HuH-7 (cell line): ENCODE data around the gene TEX38.
A peak's percentile ranks its signal among the peaks of the same experiment; 100 is the strongest.
"Not testable (repeated sequence)": the region's sequence is repeated elsewhere in the genome, so short reads cannot be mapped to it uniquely, and the experiment has no call there.

Source experiments
- DNase-seq: peaks from one replicate; pipeline ENCODE4 v3.0.0; 2011; ENCODE audit warnings: low spot score

TEX38 gene

DNA sequence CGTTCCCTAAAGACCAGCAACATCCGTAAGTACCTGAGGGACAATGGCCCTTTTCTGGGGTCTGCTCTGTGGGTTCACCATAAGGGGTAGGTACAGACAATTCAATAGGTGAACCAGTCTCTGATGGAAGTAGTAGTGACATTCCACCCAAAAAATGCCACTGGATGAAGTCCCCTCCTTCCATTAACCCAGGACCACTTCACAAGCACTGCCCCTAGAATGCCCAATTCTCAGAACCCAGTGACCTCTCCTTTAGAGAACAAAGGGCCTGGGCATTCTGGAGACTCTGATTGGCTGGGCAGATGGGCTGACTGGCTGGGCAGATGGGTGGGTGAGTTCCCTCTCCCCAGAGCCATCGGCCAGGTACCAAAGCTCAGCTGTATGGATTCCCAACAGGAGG, at the start of gene TEX38:
Gene TEX38, plus strand, starts transcription at position 301 of the 400 bp plus-strand sequence. Its CDS starts 81 bp downstream, at position 382.
- no peak for DNase-seq

DNA sequence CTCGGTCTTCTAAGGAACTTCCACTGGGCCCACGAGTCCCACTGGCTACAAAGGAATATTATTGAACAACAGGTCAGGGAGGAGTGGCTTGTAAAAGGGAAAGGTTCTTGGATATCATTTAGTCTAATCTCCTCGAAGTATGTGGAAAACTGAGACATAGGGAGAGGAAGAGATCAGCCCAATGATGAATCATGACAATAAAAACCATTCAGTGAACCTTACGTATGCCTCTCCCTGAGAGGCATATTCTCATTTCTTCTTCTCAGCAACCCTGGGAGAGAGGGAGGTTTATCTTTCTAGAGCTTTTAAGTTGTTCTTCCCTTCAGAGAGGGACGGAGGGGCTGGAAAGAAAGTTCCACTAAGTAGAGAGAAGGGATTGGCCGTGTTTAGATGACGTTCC, 49.7 kb upstream of the TEX38 start:
- no peak for DNase-seq

DNA sequence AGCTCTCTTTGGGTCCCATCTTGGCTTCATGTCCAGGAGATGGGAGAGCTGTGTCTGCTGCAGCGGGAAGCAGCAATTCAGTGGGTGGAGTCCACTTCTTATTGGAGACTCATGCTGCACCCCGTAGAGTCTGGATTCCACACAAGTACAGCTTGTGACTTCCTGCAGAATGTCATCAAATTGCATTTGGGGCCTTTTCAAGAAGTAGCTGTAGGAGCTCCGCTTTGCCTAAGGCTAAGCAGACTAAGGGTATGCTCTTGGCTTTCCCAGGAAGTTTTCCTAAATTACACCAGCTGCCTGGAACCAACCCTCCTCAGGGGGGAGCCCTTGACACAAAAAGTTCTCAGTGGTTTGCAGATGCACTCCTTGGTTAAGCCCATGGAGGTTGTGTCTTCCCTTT, 49.3 kb upstream of the TEX38 start:
- DNase-seq: peak; percentile 60

DNA sequence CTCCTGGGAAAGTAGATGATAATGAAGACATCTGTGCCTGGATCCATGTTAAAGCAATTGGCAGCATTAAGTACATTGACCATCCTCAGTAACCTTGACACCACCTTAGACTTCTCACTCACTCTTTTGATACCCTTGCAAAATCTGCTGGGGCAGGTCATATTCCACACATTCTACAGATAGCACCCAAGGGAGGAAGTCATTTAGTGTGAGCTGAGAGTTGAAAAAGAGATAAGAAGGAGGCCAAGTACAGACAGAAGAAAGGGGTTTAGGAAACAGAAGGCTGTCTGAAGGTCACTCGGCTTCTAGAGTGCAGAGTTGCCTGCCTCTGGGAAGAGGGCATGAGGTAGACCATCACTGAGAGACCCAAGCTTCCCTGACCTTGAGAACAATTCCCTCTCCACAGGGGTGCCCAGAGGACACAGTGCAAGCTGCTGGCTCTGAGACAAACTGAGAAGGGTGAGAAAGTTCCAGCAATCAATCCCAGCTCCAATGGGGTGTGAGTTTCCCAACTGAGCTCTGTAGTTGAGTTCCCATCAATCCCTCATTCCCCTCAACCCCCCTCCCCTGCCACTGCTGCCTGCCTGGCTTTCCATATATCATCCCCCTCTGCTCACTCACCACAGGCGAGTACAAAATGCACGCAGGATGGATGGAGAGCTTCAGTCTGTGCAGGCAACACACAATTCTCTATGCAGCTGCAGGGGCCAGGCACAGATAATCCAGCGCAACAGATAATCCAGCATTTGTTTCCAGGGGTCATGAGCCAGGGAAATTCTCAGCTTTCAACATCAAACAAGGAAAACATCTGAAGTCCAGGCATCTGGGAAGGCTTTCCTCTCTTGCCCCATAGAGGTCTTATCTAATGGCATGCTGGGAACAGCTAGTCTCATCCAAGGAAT, 47.7 kb upstream of the TEX38 start:
- no peak for DNase-seq

DNA sequence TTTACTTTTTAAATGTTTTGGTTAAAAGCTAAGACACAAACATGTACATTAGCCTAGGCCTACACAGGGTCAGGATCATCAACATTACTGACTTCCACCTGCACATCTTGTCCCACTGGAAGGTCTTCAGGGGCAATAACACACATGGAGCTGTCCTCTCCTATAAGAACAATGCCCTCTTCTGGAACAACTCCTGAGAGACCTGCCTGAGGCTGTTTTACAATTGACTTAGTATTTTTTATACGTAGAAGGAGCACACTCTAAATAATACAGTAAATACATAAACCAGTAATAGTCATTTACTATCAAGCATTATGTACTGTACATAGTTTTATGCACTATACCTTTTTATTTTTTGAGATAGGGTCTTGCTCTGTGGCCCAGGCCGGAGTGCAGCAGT, 40.9 kb upstream of the TEX38 start:
- DNase-seq: no peak

DNA sequence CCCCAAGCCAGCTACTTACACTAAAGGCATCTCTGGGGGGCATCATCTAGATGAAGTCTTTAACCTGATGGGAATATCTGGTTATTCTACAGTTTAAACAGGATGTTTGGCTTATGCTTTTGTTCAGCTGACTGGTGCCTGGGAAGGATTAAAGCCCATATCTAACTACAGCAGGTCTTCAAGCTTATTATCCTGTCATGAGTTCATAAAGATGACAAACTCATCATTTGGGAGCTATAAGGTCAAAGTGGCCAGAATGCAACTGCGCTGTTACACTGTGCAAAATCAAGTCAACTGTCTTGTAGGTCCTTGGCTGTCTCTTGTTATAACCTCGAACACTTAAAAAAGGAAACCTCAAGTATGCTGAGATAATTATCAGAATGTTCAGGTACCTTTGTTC, 36.4 kb upstream of the TEX38 start:
- DNase-seq: no peak

DNA sequence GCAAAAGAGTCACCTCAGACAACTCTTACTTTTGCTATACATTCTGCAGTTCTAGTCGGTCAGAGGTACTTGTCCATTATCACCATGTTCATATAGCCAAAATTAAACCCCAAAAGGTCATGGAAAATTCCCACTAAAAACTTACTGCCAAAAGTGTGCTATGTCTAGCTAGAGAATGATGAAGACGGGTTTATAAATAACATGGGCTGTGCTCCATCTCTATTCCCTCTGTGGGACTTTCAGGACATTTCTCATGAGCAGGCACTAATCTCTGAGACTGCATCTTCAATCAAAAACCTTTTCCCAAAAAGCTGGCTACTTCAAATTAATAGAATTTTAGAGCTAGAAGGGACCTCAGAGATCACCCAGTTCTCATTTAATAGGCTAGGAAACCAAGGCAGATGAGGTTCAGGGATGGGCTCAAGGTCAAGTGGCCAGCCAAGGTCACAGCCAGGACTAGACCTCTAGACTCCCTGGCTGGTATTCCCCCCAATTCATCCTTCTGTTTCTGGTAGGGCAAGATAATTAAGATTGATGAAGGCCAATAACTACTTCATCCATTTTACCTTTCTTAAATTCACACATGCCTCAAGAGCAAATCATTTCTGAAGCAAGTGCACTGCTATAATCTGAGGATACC, 34.1 kb upstream of the TEX38 start:
- DNase-seq: no peak

DNA sequence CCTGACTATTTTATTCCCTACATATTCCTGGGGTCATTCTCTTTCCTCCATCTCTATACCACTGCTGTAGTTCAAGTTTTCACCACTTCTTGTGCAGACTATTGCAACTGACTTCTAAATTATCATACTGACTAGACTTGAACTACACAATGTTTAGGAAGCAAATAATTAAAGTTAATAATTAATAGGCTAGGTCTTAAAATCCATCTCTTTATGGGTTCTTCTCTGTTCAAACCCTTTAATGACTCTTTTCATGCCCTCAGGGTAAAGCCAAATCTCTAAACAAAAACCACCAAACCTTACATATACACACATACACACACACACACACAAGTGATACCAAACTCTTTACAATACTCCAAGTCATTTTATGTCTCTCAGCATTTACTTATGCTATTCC, 32.7 kb upstream of the TEX38 start:
- no peak for DNase-seq

DNA sequence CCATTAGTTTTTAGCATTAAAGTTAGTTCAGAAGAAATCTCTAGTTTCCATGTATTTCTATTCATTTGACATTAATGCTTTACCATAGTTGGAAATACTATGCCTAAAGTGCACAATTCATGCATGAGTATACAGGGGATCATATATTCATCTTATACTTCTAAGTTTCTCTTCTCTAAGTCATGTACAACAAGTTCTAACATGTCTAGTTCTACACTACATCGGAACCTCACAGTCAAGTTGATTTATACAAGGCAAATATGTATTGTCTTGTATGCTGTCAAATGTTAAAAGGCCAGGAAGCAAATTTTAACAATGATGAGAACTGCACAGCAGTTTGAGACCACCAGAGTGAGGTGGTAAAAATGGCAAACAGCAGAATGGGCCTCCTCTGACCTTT, 32.1 kb upstream of the TEX38 start:
- no peak for DNase-seq

DNA sequence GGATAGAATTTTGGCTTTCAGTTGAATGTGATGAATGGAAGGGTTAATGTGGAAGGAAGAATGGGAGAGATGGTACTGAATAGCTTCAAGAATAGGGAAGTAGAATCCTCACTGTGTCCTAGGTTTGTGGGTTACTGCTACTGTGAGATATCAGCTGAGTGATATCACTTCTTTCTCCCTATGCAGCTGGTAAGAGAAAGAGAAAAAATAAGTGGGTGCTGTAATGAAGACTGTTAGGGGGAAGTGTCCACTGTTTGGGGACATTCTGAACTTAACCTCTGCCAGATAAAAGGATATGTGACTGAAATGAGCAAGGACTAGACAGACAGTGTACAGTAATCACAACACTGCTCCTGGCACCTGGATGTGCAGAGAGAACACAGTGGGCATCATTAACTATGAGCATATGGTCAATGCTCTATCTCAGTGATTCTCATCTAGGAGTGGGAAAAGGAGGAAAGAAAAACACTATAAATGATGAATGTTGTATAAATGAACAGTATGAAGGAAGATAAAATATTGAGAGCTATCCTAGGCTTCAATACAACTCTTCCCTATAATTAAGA, 29.5 kb upstream of the TEX38 start:
- DNase-seq: no peak

DNA sequence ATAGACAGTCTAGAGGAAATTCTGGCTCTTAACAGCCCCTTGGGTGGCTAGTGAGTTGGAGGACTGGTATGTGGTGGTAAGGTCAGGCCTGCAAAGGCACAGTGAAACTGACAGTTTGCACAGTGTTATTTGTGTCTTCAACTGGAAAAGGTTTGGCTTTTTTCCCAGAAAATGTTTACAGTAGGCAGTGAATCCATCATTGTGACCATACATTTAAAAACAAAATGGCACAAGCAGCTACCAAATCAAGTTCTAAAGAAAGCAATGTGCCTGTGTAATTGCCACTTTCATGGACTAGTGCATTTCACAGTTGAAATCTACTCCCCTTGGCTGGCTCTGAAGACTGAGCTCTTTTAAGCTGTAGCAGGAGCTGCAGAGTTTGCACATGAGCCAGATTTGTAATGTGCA, 28.3 kb upstream of the TEX38 start:
- no peak for DNase-seq

DNA sequence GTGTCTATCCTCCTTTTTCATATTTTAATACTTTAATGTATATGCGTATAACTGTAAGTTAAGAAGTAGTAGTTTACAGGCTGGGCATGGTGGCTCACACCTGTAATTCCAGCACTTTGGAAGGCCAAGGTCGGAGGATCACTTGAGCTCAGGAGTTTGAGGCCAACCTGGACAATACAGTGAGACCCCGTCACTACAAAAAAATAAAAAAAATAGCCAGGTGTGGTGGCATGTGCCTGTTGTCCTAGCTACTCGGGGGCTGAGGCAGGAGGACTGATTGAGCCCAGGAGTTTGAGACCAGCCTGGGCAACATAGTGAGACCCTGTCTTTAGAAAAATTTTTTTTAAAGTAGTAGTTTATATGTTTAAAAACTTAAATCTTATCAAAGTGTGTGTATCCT, 25.8 kb upstream of the TEX38 start:
- no peak for DNase-seq

DNA sequence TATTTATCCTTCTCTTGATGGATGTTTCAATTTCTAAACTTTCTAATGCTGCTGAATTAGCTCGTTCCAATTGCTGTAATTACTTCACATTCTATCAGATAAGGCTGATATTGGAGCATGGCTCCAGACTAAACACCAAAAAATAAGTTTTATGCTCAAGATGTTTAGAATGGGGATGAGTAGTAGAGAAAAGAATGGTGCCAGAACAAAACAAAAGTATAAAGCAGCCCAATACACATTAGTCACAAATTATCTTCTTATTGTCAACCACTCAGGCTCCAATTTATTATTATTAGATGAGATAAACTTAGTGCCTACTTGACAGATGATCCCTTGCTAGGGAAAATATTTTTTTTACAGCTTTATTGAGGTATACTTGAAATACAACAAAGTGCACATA, 25.3 kb upstream of the TEX38 start:
- no peak for DNase-seq

DNA sequence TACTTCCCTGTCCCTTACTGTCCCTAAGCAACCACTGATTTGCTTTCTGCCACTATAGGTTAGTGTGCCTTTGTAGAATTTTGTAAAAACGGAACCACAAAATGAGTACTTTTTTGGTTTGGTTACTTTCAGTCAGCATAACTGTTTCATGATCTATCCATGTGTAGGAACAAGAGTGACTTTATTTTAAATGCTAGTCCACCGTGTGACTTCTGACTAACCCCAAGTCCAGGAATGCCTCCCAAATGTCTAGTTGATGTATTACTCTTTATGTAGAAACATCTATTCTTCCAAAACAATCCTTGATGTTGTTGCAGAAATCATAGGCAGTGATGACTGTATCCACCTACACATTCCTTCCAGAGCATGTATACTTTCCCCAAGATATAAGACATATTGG, 24.8 kb upstream of the TEX38 start:
- DNase-seq: no peak

DNA sequence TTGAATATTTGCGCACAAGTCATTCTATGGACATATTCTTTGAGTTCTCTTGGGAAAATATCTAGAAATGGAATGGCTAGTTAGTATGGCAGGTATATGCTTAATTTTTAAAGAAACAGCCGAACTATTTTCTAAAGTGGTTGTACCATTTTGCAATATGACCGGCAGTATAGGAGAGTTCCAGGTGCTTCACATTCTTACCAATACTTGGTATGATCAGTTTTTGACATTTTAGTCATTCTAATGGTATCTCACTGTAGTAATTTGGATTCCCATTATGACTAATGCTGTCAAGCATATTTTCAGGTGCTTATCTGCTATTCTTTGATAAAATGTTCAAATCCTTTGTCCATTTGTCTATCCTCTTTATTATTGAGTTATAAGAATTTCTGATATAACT, 24.0 kb upstream of the TEX38 start:
- no peak for DNase-seq

DNA sequence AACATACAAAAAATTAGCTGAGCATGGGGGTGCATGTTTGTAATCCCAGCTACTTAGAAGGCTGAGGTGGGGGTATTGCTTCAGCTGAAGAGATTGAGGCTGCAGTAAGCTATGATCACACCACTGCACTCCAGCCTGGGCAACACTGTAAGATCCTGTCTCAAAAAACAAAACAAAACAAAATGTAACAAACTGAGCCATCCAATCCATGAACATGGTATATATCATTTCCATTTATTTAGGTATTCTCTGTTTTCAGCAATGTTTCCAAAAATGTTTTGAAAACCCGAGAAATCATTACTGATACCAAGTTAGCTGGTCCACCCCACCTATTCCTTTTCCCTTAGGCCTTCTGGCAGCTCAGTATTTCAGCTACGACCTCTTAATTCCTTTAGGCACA, 21.9 kb upstream of the TEX38 start:
- DNase-seq: no peak

DNA sequence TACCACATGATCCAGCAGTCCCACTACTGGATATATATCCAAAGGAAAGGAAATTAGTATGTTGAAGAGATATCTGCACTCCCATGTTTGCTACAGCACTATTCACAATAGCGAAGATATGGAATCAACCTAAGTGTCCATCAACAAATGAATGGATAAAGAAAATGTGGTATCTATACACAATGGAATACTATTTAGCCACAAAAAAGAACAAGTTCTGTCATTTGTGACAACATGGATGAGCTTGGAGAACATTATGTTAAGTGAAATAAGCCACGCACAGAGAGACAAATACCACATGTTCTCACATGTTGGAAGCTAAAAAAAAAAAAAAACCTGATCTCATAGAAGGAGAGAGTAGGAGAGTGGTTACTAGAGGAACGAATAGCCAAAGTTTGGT, 21.2 kb upstream of the TEX38 start:
- no peak for DNase-seq

DNA sequence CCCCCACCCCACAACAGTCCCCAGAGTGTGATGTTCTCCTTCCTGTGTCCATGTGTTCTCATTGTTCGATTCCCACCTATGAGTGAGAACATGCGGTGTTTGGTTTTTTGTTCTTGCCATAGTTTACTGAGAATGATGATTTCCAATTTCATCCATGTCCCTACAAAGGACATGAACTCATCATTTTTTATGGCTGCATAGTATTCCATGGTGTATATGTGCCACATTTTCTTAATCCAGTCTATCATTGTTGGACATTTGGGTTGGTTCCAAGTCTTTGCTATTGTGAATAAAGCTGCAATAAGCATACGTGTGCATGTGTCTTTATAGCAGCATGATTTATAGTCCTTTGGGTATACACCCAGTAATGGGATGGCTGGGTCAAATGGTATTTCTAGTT, 20.5 kb upstream of the TEX38 start:
- DNase-seq: not testable (repeated sequence)

DNA sequence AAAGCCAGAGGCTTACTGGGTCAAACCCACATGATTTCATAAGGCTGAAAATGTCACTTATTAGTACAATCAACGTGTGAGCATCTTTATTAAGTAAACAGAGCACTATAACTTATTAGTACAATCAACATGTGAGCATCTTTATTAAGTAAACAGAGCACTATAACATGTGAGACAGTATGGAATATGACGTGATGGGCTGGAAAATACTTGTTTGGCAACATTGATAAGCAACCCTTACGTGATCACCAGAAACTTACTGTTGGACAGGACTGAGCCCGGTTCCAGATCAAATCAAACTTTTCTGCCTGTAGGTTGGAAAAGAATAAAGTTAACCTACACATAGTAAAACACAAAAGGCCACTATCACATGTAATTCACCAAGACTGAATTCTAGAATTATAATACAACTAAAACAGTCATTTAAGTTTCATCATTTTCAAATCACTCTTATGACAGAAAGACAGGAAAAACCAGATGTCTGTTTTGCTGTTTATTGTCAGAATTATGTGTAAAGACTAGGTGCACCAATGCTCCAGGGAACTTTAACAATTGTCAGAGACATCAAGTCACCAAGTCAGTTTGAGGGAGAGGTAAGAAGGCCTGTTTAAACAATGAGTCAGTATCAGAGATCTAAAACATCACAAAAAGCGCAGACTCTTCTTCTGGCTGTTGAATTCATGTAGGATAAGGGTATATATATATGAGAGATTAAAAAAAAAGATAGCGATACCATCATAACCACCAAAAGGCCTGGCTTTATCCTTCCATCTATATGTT, 19.1 kb upstream of the TEX38 start:
- DNase-seq: no peak

DNA sequence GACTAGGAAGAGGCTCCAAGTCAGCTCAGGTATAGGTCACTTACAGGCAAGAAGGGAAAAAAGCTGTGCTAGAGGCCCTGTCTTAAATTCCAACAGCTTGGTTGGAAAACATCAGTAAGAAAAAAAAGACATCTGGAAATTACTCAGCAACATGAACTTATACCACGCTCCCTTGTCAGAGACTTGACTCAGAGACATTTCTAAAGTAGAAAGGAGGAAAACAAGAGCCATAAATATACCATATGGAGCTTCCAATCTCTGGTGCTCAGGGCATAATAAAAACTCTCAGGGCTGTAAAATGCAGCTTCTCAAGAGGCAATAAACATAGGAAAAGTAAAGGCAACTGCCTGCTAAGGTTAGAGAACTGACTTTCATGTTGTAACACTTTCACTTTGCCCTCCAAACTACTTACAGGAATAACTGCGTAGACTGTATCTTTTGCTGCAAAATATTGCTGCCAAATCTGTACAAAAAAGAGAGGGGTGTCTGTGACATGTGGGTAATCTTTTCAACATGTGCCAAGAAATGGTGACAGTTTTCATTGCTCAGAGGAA, 18.2 kb upstream of the TEX38 start:
- no peak for DNase-seq

DNA sequence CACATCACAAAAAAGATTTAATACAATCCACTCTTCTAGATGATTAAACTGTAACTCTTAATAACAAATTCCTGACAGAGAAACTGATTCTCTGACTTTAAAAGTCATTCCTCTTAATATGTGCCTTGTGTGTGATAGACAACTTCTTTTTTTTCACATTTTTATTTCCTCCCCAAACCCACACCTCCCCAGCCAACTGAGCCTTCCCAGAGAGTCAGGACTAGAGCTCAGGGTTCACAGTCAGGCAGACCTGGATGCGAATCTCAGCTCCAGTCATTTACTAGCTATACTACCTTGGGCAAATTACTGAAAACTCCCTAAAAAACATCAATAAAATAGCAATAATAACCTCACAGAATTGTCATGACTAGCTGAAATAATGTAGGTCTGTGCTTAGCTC, 17.6 kb upstream of the TEX38 start:
- DNase-seq: no peak

DNA sequence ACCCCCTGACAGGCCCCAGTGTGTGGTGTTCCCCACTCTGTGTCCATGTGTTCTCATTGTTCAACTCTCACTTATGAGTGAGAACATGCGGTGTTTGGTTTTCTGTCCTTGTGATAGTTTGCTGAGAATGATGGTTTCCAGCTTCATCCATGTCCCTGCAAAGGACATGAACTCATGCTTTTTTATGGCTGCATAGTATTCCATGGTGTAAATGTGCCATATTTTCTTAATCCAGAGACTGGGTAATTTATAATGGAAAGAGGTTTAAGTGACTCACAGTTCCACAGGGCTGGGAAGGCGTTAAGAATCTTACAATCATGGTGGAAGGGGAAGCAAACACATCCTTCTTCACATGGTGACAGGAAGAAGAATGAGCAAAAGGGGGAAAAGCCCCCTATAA, 17.0 kb upstream of the TEX38 start:
- not testable (repeated sequence) for DNase-seq
